SK-N-MC (cell line): ENCODE results near the gene RGS9.

Experiments used
- DNase-seq: peaks from one replicate; pipeline ENCODE4 v3.0.0-alpha.2; 2011; ENCODE audit warnings: low read depth, low spot score
- H3K27ac ChIP-seq: fragments of 200-600 bp; sonication (generic); 2 replicates; pipeline ENCODE4 v1.5.1; 2016; ENCODE audit warnings: mixed run types
- H3K36me3 ChIP-seq: fragments of 200-600 bp; sonication (generic); 2 replicates; pipeline ENCODE4 v1.6.1; 2017; ENCODE audit warnings: antibody characterized with exemption, low read length, mixed read lengths; ENCODE audit not compliant: insufficient read depth
- H3K4me3 ChIP-seq: fragments of 200-600 bp; sonication (generic); 2 replicates; pipeline ENCODE4 v1.5.1; 2016
- H3K9ac ChIP-seq: fragments of 200-600 bp; sonication (generic); 2 replicates; pipeline ENCODE4 v1.8.0; 2017; ENCODE audit warnings: mixed run types, mixed read lengths; ENCODE audit not compliant: insufficient read length
- H3K9me3 ChIP-seq: fragments of 200-600 bp; sonication (generic); 2 replicates; pipeline ENCODE4 v1.6.1; 2017; ENCODE audit warnings: low read depth, mild to moderate bottlenecking, antibody characterized with exemption, low read length, moderate library complexity, mixed read lengths
- EZH2 ChIP-seq: fragments of 200-600 bp; sonication (generic); IDR thresholded peaks from one replicate; pipeline ENCODE4 v1.6.1; 2017; ENCODE audit warnings: antibody characterized with exemption
- FOXP2 ChIP-seq: optimal IDR thresholded peaks from 2 replicates; pipeline ENCODE3; 2011; ENCODE audit warnings: mild to moderate bottlenecking, moderate library complexity; ENCODE audit not compliant: insufficient read depth; ENCODE audit errors: extremely low read length, control extremely low read depth
- POLR2AphosphoS5 ChIP-seq: IDR thresholded peaks from 2 replicates; pipeline ENCODE4 v1.6.1; 2012; ENCODE audit warnings: mild to moderate bottlenecking, low read depth, low read length, borderline replicate concordance

The RGS9 gene

DNA sequence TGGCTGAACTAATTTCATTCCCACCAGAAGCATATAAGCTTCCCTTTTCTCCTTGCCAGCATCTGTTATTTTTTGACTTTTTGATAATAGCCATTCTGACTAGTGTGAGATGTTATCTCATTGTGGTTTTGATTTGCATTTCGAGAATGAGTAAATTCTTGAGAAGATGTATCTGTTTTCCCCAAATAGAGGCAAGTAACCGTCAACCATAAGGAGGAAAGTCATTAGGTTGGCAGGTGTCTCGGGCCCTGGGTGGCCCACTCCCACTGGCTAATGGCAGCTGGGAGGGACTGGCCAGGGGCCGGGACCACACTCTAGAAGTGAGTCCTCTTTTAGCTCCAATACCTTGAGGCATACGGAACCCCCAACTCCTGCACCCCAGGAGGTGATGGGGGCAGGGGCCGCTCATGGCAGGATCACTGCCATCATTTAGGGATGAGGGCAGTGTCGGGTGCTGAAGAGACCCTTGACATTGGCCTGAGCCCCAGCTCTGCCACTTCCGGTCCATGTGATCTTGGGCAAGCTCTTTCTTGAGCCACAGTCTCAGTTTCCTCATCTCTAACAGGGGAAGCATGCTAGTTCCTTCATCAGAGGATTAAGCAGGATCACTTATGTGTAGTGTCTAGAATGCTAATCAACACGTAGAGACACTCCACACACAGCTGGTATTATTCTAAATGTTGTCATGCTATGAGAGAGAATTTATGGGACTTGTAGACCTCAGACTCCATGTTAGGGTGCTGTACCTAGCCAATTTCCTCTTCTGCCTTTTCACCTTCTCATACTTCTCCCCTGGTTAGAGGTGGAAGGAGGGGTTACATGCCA is 44.3 kb downstream of the RGS9 start:
- H3K9me3 ChIP-seq = no peaks in the 10 kb centered on the region
- H3K9ac ChIP-seq = no peak overlapping the region
- TF ChIP-seq EZH2 (no peak), POLR2AphosphoS5 (no peak), FOXP2 (no peak)
- no peak overlapping the region for H3K27ac ChIP-seq
- no peaks in the 10 kb centered on the region for H3K36me3 ChIP-seq
- no peak for DNase-seq
- no peak overlapping the region for H3K4me3 ChIP-seq

DNA sequence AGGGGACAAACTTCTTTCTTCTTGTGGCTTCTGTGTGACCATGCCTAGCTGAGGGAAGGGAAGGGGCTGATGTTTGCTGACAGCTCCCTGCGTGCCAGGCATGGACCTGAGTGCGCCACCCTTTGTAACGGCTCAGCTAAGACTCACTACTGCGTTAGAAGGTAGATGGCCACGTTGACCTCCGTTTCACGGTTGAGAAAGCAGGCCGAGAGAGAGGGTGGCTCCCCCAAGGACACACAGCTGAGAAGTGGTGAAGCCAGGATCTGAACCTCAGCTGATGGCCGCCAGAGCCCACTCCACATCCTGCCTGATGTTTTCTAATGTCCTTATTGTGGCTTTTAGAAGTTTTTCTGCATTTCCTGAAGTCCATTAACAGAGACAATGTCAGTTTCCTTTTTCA is 45.1 kb downstream of the RGS9 start:
- no peaks in the 10 kb centered on the region for H3K9me3 ChIP-seq
- no peaks in the 10 kb centered on the region for H3K36me3 ChIP-seq
- H3K27ac ChIP-seq = no peak overlapping the region
- TF ChIP-seq EZH2 = no peak
- TF ChIP-seq FOXP2 = no peak
- TF ChIP-seq POLR2AphosphoS5 = no peak
- no peak overlapping the region for H3K4me3 ChIP-seq
- no peak overlapping the region for H3K9ac ChIP-seq
- DNase-seq = no peak

GRCh38 chr17:65183736-65184135 is 46.6 kb downstream of the RGS9 start:
- no peak for DNase-seq
- no peak overlapping the region for H3K27ac ChIP-seq
- no peaks in the 10 kb centered on the region for H3K9me3 ChIP-seq
- H3K4me3 ChIP-seq = no peak overlapping the region
- TF ChIP-seq FOXP2 = no peak
- no peak overlapping the region for H3K9ac ChIP-seq
- no peaks in the 10 kb centered on the region for H3K36me3 ChIP-seq

DNA sequence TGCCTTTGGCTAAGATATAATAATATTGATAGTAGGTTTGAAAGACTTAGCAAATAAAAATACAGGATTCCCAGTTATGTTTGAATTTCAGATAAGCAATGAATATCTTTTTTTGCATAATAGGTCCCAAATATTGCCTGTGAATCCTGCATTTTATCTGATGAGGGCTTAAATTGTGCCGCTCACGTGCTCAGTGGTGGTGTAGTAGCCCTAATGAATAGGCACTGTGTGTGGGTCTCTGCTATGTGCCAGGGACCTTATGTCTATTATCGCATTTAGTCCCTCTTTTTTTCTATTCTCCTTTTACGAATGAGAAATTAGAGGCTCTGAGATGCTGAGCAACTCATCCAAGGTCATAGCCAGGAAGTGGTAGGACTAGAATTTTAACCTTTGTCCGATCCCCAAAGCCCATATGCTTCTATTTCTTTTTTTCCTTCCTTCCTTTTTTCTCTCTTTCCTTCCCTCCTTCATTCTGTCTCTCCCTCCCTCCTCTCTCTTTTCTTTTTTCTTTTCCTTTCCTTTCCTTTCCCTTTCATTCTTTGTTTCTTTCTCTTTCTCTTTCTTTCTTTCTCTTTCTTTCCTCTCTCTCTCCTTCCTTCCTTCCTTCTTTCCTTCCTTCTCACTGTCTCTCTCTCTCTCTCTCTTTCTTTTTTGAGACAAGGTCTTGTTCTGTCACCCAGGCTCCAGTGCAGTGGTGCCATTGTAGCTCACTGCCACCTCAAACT is 47.2 kb downstream of the RGS9 start:
- H3K9me3 ChIP-seq = no peaks in the 10 kb centered on the region
- no peak for DNase-seq
- H3K36me3 ChIP-seq = no peaks in the 10 kb centered on the region
- no peak overlapping the region for H3K4me3 ChIP-seq
- H3K27ac ChIP-seq = no peak overlapping the region
- TF ChIP-seq EZH2 = no peak
- no peak for TF ChIP-seq POLR2AphosphoS5
- no peak for TF ChIP-seq FOXP2
- H3K9ac ChIP-seq = no peak overlapping the region

DNA sequence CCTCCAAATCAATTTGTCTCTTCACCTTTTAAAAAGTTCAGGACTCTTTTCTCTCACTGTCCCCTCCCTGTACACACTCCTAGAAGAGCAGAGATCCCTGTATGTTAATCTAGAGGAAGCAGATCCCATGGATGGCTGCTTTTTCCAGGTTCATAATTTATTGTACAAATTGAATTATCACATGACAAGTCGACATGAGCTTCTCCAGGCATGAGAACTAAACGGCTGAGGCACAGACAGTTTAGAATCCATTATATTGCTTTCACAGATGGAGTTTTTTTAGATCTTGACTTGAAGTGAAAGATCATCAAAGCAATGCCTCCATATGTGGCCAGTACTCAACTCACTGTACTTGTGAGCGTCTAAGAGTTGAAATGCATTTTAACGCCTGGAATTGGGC is 47.9 kb downstream of the RGS9 start:
- Histone ChIP-seq H3K36me3 (no peaks in the 10 kb centered on the region), H3K4me3 (no peak overlapping the region), H3K9me3 (no peaks in the 10 kb centered on the region), H3K9ac (no peak overlapping the region), H3K27ac (no peak overlapping the region)
- no peak for DNase-seq
- no peak for TF ChIP-seq EZH2
- TF ChIP-seq POLR2AphosphoS5 = no peak
- TF ChIP-seq FOXP2 = no peak

DNA sequence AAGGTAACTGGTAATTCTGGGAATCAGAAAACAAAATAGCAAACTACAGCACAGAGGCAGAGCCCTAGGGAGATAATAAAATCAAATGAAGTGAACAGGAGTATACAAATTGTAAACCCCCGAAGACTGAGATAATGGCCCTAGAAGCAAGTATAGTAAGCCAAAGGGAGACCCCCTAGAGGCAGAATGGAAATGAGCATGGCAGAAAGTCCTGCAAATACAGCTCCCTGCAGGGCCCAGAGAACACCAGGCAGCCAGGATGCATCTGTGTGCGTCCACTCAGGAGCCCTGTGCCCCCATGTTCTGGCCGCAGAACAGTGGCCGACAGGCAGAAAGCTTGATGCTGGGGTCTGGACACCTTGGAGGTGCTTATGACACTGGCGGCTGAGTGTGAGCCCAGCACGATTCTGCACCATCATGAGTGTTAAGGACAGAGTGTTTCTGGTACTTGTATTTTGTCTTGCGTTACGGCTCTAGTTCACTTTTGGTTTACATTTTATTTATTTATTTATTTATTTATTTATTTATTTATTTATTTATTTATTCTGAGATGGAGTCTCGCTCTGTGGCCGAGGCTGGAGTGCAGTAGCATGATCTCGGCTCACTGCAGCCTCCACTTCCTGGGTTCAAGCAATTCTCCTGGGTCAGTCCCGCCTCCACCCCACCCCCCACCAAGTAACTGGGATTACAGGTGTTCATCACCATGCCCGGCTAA is 48.7 kb downstream of the RGS9 start:
- Histone ChIP-seq H3K36me3 (no peaks in the 10 kb centered on the region), H3K27ac (no peak overlapping the region), H3K9ac (no peak overlapping the region), H3K9me3 (no peaks in the 10 kb centered on the region), H3K4me3 (no peak overlapping the region)
- no peak for DNase-seq
- TF ChIP-seq EZH2 (no peak), FOXP2 (no peak), POLR2AphosphoS5 (no peak)

DNA sequence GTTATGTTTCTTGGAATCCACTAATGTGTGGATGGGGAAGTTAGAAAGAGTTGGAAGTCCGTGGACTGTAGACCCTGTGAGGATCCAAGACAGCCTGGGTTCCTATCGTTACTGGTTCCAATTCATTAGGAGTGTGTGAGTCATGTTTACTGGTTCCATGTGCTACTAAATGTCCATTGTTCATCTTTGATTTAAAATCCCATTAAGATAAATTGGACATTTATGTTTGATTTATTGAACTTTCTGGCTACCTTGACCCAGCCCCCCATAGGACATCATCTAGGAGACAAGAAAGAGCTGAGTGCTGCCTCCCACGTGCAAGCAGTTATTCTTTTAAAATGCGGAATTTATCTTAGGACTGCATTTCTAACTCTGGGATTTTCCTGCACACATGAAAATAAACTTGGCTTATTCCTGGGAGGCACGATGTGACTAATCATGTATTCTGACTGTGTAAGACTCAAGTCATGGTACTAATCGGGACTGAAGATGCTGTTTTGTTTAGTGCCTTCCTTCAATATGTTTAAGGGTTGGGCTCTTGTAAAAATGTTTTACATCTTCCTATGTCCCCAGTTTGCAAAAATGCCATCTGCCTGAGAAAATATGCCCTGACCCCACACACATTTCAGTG is 53.4 kb downstream of the RGS9 start:
- no peak overlapping the region for H3K27ac ChIP-seq
- no peak overlapping the region for H3K4me3 ChIP-seq
- H3K36me3 ChIP-seq = no peaks in the 10 kb centered on the region
- no peak for DNase-seq
- TF ChIP-seq POLR2AphosphoS5 (no peak), EZH2 (no peak), FOXP2 (no peak)
- no peaks in the 10 kb centered on the region for H3K9me3 ChIP-seq
- no peak overlapping the region for H3K9ac ChIP-seq

GRCh38 chr17:65191811-65192740 is 54.9 kb downstream of the RGS9 start:
- DNase-seq = no peak
- H3K9ac ChIP-seq = no peak overlapping the region

More at GRCh38 chr17:65191811-65192740, 54.9 kb downstream of the RGS9 start:
- H3K4me3 ChIP-seq = no peak overlapping the region
- no peaks in the 10 kb centered on the region for H3K9me3 ChIP-seq
- no peaks in the 10 kb centered on the region for H3K36me3 ChIP-seq
- no peak overlapping the region for H3K27ac ChIP-seq
- TF ChIP-seq POLR2AphosphoS5 (no peak), EZH2 (no peak), FOXP2 (no peak)
